PC-3 (cell line): Measurements from ENCODE around the gene RASL12. TPM values are rescaled to one million over a fixed set of nuclear protein-coding genes. Genes with fewer than 3 reads are reported as not detected.

Experiments used
- ATAC-seq: fragments of 200-7000 bp; cut with Tn5 transposase; 2 replicates; pipeline ENCODE4 v1.9.1; 2020; ENCODE audit warnings: mild to moderate bottlenecking, moderate library complexity
- BruUV-seq: library from RNA; stranded (reverse); fragments of 400-500 nt; replicated peaks from 2 replicates; lab custom pipeline; 2021; lab: Mats Ljungman, UMichigan
- CTCF ChIA-PET: fragments of 300-600 bp; sonication (Branson Sonifier 250); formaldehyde crosslinking; loops from one replicate; lab custom pipeline; 2022; ENCODE audit warnings: antibody characterized with exemption; lab: Charles Lee
- POLR2A ChIA-PET: fragments of 300-600 bp; sonication (Branson Sonifier 250); formaldehyde crosslinking; loops from one replicate; lab custom pipeline; 2022; ENCODE audit warnings: antibody characterized with exemption; ENCODE audit not compliant: unreplicated experiment; lab: Charles Lee
- DNase-seq: peaks from one replicate; pipeline ENCODE4 v3.0.0-alpha.2; 2015
- H2AFZ ChIP-seq: fragments of 300-600 bp; sonication (generic); 2 replicates; pipeline ENCODE4 v1.6.0; 2016; ENCODE audit warnings: antibody characterized with exemption, low read length
- H3F3A ChIP-seq: fragments of 300-600 bp; sonication (generic); one replicate; pipeline ENCODE4 v1.6.0; 2017; ENCODE audit warnings: antibody characterized with exemption, low read length, control low read depth, mild to moderate bottlenecking; ENCODE audit not compliant: unreplicated experiment
- H3K27ac ChIP-seq: fragments of 300-600 bp; sonication (generic); 2 replicates; pipeline ENCODE4 v1.5.1; 2016; ENCODE audit warnings: mild to moderate bottlenecking, low read length
- H3K27me3 ChIP-seq: fragments of 300-600 bp; sonication (generic); 2 replicates; pipeline ENCODE4 v1.6.1; 2016; ENCODE audit warnings: low read length, mixed read lengths
- H3K36me3 ChIP-seq: fragments of 300-600 bp; sonication (generic); 2 replicates; pipeline ENCODE4 v1.6.1; 2016; ENCODE audit warnings: low read depth, mixed run types, low read length, mixed read lengths
- H3K4me1 ChIP-seq: fragments of 300-600 bp; sonication (generic); 2 replicates; pipeline ENCODE4 v1.5.1; 2016; ENCODE audit warnings: low read length; ENCODE audit not compliant: insufficient read depth
- H3K4me2 ChIP-seq: fragments of 300-600 bp; sonication (generic); 2 replicates; pipeline ENCODE4 v1.6.0; 2016; ENCODE audit warnings: low read length
- H3K4me3 ChIP-seq: fragments of 300-600 bp; sonication (generic); 2 replicates; pipeline ENCODE4 v1.5.1; 2016; ENCODE audit warnings: mild to moderate bottlenecking, low read length, mixed read lengths
- H3K79me2 ChIP-seq: fragments of 300-600 bp; sonication (generic); 2 replicates; pipeline ENCODE4 v1.6.1; 2017; ENCODE audit warnings: low read length, mixed read lengths
- H3K9ac ChIP-seq: fragments of 300-600 bp; sonication (generic); 2 replicates; pipeline ENCODE4 v1.6.0; 2016; ENCODE audit warnings: mild to moderate bottlenecking, low read length
- H3K9me2 ChIP-seq: fragments of 300-600 bp; sonication (generic); replicated peaks from 2 replicates; pipeline ENCODE4 v1.6.1; 2016; ENCODE audit warnings: mixed run types, low read length, mixed read lengths
- H3K9me3 ChIP-seq: fragments of 300-600 bp; sonication (generic); 2 replicates; pipeline ENCODE4 v1.6.1; 2016; ENCODE audit warnings: low read length, mixed read lengths
- H4K20me1 ChIP-seq: fragments of 300-600 bp; sonication (generic); 2 replicates; pipeline ENCODE4 v1.6.1; 2016; ENCODE audit warnings: low read length, mixed read lengths
- EZH2 ChIP-seq: fragments of 300-600 bp; sonication (generic); IDR thresholded peaks from one replicate; pipeline ENCODE4 v1.6.1; 2017; ENCODE audit warnings: antibody characterized with exemption, mild to moderate bottlenecking, low read length; ENCODE audit not compliant: unreplicated experiment
- EZH2phosphoT487 ChIP-seq: fragments of 300-600 bp; sonication (generic); IDR thresholded peaks from 2 replicates; pipeline ENCODE4 v1.6.1; 2018; ENCODE audit warnings: mild to moderate bottlenecking, antibody characterized with exemption, low read length, borderline replicate concordance
- intact Hi-C: fragments of 100-400 bp; cut with micrococcal nuclease; formaldehyde crosslinking; loops from 2 replicates; pipeline ENCODE4 v1.9.0; 2023
- total RNA-seq: library from RNA; depleted of rRNA; stranded (reverse); fragments of >200 nt; gene quantifications from 2 replicates; pipeline ENCODE4 v1.2.3, GENCODE V29; 2014
- TF ChIP-seq, protein P1 (sequence below): fragments of 300-600 bp; sonication (generic); conservative IDR thresholded peaks from 2 replicates; pipeline ENCODE4 v1.5.1; 2017; ENCODE audit warnings: antibody characterized with exemption, low read depth, mild to moderate bottlenecking, low read length

The RASL12 gene
- total RNA-seq, 1 experiment from 2014 or later, result not detected

DNA sequence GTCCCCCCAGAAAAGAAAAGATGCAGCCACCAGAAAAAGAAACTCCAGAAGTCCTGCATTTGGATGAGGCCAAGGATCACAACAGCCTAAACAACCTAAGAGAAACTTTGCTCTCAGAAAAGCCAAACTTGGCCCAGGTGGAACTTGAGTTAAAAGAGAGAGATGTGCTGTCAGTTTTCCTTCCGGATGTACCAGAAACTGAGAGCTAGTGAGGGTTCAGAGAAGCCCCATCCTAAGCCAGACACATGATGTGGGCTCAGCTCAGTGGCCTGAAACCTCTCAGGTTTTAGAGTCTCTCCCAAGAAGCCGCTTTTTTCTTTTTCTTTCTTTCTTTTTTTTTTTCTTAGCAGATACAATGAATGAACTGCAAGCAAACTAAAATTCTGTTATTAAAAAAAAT, 14.8 kb downstream of the RASL12 start:
- no peak overlapping the region for H3K4me2 ChIP-seq
- TF ChIP-seq EZH2 (no peak), EZH2phosphoT487 (no peak)
- TF ChIP-seq, protein P1, sequence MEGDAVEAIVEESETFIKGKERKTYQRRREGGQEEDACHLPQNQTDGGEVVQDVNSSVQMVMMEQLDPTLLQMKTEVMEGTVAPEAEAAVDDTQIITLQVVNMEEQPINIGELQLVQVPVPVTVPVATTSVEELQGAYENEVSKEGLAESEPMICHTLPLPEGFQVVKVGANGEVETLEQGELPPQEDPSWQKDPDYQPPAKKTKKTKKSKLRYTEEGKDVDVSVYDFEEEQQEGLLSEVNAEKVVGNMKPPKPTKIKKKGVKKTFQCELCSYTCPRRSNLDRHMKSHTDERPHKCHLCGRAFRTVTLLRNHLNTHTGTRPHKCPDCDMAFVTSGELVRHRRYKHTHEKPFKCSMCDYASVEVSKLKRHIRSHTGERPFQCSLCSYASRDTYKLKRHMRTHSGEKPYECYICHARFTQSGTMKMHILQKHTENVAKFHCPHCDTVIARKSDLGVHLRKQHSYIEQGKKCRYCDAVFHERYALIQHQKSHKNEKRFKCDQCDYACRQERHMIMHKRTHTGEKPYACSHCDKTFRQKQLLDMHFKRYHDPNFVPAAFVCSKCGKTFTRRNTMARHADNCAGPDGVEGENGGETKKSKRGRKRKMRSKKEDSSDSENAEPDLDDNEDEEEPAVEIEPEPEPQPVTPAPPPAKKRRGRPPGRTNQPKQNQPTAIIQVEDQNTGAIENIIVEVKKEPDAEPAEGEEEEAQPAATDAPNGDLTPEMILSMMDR, result no peak
- no peak overlapping the region for H2AFZ ChIP-seq
- ChIA-PET POLR2A (no interaction called here), CTCF (no interaction called here)
- no peaks in the 10 kb centered on the region for H3K27me3 ChIP-seq
- intact Hi-C loops, result loop anchor here (10.0 kb wide), 1 partner anchor 222 kb away; no protein-coding TSS in a partner anchor
- DNase-seq (no peak), ATAC-seq (no peak)
- H3K4me1 ChIP-seq, result peaks cover 23% of the 10 kb centered on the region
- no peak overlapping the region for H3K4me3 ChIP-seq
- H3K27ac ChIP-seq, result no peak overlapping the region
- no TSS peak for BruUV-seq
- no peaks in the 10 kb centered on the region for H3K36me3 ChIP-seq
- no peaks in the 10 kb centered on the region for H3K9me3 ChIP-seq
- no peaks in the 10 kb centered on the region for H3F3A ChIP-seq
- H4K20me1 ChIP-seq, result no peaks in the 10 kb centered on the region
- H3K79me2 ChIP-seq, result no peaks in the 10 kb centered on the region
- no peaks in the 10 kb centered on the region for H3K9me2 ChIP-seq
- no peak overlapping the region for H3K9ac ChIP-seq

DNA sequence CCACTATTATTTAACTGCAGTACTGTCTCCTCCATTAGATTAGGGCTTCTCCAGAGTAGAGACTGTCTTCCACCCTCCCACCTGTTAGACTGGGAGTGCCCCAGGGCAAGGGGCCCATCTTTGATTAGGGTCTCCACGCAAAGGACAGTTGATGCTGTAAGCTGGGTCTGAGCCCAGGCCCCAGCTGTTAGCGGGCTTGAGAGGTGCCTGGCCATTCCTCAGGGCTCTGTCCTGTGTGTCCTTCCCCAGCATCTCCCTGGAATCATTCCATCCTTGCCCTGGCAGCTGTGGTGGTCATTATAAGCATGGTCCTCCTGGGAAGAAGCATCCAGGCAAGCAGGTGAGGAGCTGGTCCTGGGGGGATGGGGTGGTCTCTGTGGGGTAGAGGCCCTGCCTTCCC, 16.5 kb downstream of the RASL12 start:
- TF ChIP-seq EZH2phosphoT487 (no peak), EZH2 (no peak)
- TF ChIP-seq, protein P1, result no peak
- Histone ChIP-seq H3F3A (no peaks in the 10 kb centered on the region), H2AFZ (no peak overlapping the region), H3K4me2 (no peak overlapping the region), H3K27me3 (no peaks in the 10 kb centered on the region), H3K9me3 (no peaks in the 10 kb centered on the region), H3K27ac (no peak overlapping the region), H3K9me2 (no peaks in the 10 kb centered on the region), H3K79me2 (no peaks in the 10 kb centered on the region), H3K4me3 (no peak overlapping the region), H4K20me1 (no peaks in the 10 kb centered on the region), H3K36me3 (no peaks in the 10 kb centered on the region), H3K4me1 (peaks cover 12% of the 10 kb centered on the region; the same call in 1 of the 2 replicates), H3K9ac (no peak overlapping the region)
- BruUV-seq, result no TSS peak
- CTCF ChIA-PET, result no interaction called here
- intact Hi-C loops, result loop anchor here (10.0 kb wide), 1 partner anchor 224 kb away; no protein-coding TSS in a partner anchor
- ATAC-seq (no peak), DNase-seq (no peak)
- POLR2A ChIA-PET, result no interaction called here

DNA sequence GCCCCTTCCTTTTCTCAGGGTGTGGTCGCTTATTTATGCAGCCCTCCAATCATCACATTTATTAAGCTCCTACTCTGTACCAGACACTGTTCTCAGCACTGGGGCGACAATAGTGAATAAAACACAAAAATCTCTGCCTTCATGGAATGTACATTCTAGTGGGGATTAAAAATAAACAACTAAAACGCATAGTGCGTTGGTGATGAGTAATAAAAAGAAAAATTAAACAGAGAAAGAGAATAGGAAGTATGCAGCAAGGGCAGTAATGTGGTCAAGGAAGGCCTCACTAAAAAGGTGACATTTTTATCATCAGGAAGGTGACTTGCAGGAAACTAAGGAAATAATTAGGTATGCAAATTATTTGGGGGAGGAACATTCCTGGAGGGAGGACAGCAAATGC, 17.5 kb downstream of the RASL12 start:
- no peak for ATAC-seq
- no TSS peak for BruUV-seq
- TF ChIP-seq EZH2phosphoT487 (no peak), EZH2 (no peak)
- TF ChIP-seq, protein P1, result no peak
- no peak for DNase-seq
- Histone ChIP-seq H3K4me2 (no peak overlapping the region), H3K36me3 (no peaks in the 10 kb centered on the region), H3K4me3 (no peak overlapping the region), H3K79me2 (no peaks in the 10 kb centered on the region), H3K9me2 (no peaks in the 10 kb centered on the region), H3F3A (no peaks in the 10 kb centered on the region), H2AFZ (no peak overlapping the region), H3K4me1 (peaks cover 7% of the 10 kb centered on the region; the same call in 1 of the 2 replicates), H3K9me3 (no peaks in the 10 kb centered on the region), H4K20me1 (no peaks in the 10 kb centered on the region), H3K27me3 (no peaks in the 10 kb centered on the region), H3K27ac (no peak overlapping the region), H3K9ac (no peak overlapping the region)
- CTCF ChIA-PET, result no interaction called here
- intact Hi-C loops, result loop anchor here (10.0 kb wide), 1 partner anchor 225 kb away; no protein-coding TSS in a partner anchor
- POLR2A ChIA-PET, result no interaction called here
